RCC 7860 (cell line): ENCODE measurements around the gene CPM.

Experiments used
- DNase-seq: peaks from one replicate; pipeline ENCODE4 v3.0.0-alpha.2; 2015; ENCODE audit warnings: low spot score
- FAIRE-seq: peaks from 2 replicates; lab custom pipeline; 2012; peaks lifted over from hg19 to GRCh38; lab: Jason Lieb, UNC

The CPM gene

DNA sequence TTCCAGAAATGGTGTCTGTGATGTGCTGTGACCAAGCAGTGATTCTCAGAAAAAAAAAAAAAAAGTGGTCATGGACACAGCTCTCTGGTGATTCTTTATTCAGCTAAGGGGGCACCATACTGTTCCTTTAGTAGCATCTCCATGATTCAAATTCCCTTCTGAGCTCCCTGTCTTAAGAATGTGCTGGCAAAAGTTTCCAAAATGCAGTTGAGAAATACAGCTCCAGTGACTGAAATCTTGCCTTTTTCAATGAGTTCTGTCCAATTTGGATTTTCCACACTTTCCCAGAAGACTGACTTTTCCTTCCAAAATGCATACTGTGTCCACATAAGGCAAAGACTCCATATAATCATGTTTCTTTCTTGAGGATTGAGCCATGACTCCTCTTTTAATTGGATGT, 24.3 kb upstream of the CPM start:
- FAIRE-seq (no peak), DNase-seq (no peak)

DNA sequence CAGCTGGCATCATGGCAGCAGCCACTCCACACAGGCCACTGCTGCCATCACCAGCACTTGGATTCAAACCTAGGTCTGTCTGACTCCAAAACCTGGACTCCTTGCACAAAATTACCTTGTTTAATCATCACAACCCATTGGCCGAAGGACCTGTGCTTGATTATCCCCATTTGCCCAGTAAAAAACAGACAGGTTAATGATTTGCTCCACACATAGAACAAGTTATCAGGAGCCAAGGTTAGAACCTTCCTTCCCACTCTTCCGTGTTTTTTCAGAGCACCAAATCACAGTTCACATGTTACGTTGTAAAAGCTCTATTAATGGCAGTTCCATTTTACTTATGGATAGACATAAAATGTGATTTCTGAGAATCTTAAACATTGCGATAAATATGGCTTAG, 23.5 kb upstream of the CPM start:
- FAIRE-seq (no peak), DNase-seq (no peak)

DNA sequence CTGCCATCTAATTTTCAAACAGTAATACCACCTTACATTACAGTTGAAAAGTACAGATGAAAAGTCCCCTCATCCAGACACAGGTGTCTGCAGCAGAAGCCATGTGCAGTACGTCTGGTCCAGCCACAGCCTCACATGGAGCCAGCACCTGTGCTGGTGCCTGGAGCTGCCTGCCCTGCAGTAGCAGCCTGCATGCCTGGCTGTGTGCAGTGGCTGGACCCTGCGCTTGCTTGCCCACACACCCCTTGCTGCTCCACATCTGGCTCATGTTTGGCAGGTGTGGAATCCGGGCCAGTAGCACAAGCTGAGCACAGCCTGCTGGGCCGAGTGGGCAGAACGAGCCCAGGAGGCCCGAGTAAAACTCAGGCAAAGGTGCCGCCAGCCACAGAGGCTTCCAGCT, 21.8 kb upstream of the CPM start:
- DNase-seq = no peak
- FAIRE-seq = no peak

DNA sequence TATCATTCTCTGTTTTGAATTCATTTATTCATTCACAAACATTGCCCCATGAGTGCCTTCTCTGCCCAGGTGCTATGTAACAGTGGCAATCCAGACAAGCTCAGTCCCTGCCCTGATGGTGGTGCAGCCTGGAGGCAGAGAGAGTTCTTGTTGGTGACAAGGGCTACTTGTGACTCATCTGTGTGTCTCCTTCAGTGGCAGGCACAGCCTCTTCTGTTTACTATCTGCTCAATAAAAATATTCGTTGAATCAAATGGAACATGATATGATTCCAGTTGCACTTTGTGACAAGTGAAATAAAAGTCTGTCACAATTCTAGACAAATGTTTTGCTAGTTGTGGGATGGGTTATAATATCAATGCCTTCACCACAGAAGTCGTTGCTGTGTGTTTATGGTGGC, 20.6 kb upstream of the CPM start:
- FAIRE-seq (no peak), DNase-seq (no peak)

DNA sequence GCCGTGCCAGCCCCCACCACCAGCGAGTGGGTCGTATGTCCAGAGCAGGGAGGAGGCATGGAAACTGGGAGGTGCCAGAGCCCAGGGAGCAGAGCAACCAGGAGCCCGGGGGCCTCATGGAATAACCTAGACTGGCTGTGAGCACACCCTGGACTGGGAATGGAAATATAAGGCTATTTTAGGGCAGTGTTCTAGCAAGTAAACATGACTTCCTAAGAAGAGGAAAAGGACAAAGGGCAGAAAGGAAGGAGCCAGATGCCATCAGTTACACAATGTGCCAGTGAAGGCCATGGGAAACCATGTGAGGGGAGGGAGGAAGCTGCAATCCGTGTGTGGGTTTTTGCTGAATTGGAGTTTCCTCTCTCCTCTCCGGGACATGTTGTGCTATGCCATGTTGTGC, 18.7 kb upstream of the CPM start:
- DNase-seq = no peak
- FAIRE-seq = no peak

DNA sequence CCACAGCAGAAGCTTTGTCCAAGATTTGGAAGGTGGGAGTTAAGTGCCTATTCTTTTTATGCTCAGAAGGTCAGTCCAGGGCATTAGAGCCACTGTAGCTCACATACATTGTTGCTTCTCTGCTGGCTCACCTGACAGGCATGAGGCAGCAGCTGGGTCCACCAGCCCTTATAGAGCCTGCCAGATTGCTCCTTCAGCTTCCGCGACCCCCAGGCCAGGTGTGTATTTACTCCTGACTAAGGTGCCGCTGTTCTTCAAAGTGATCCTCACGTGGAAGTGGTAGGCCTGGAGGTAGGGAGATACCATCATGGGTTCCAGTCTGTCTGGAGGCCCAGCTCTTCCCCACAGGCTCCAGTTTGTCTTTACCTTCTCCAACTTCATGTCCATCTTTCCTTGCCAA, 17.5 kb upstream of the CPM start:
- DNase-seq = no peak
- FAIRE-seq = no peak

DNA sequence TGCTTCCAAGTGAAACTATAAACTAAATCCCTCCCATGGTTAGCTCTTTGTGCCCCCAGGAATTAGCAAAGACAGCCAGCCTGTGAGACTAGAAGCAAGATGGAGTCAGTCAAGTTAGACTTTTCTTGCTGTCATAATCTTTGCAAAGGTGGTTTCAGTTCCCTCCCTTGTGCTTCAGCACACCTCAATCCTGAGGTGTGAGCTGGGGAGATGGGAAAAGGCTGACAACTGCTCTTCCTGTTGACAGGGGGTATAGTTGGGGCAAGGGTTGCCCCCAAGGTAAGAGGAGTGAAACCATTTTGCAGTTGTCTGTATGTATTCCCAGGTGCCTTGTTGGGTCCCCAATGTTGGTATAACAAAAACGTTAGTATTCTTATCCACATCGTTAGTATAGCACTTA, 12.3 kb upstream of the CPM start:
- FAIRE-seq (no peak), DNase-seq (no peak)

DNA sequence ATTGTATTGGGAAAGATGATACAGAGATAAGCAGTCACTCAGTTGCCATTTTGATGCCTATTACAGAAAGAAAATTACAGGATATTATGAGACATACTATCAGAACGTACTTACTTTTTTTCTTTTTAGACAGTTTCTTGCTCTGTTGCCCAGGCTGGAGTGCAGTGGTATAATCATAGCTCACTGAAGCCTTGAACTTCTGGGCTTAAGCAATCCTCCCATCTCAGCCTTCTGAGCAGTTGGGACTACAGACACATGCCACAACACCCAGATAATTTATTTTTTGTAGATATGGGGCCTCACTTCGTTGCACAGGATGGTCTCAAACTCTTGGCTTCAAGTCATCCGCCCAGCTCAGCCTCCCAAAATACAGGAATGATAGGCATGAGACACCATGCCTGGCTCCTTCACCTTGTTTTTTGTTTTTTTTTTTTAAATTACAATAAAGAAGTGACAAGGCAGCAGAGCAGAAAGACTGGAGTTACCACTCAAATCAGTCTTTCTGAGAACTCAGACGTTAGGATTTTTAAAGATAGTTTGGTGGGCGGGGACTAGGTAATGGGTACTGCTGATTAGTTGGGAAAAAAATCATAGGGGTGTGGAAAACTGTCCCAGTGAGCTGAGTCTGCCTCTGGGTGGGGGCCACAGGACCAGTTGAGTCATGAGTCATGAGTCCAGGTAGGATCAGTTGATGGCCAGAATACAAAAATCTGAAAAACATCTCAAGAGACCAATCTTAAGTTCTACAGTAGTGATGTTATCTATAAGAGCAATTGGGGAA, 11.5 kb upstream of the CPM start:
- DNase-seq = no peak
- FAIRE-seq = no peak

DNA sequence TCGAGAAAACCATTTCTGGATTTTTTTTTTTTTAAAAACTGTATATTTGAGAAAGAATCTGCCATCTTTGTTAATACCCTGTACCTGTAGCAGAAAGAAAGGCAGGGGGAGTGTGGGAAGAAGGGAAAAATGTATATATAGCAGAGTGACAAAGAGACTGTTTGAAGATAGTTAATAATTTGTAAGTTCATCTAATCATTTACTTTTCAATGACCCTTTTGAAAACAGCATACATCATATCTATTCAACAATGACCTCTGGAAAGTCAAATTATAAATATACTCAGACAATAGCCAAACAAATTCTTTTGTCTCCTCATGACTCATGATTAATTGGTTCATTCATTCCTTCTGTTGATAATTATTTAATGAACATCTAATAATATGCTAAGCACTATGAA, 10.9 kb upstream of the CPM start:
- DNase-seq (peak; percentile 22), FAIRE-seq (peak; percentile 44)

DNA sequence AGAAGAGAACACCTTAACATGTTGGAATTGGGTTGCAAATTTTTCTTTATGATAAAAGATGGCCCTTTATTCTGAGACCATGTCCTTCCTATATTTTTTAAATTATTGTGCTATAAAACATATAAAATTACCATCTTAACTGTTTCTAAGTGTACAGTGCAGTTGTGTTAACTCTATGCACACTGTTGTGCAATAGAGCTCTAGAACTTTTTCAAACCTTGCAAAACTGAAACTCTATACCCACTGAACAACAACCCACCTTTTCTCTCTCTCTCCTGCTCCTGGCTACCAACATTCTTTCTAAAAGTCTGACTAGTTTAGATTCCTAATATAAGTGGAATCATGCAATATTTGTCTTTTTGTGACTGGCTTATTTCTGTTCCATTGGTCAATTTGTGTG, 7.8 kb upstream of the CPM start:
- DNase-seq (no peak), FAIRE-seq (no peak)

DNA sequence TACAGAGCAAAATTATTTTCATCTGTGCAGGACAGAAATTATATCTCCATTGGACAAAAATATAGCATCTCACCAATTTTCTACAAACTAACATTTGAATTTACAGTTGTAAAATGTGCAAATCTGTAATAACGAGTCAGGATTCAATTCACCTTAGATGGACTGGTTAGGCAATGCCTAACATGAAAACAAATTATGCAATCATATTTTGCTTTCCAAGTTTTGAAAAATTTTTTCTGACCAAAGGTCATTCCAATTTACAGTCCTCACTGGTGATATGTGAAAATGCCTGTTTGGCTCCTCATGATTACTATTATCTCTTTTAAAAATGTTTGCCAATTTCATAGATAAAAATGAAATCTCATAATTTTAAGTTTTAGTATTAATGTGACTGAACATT, 6.5 kb upstream of the CPM start:
- DNase-seq = no peak
- no peak for FAIRE-seq

DNA sequence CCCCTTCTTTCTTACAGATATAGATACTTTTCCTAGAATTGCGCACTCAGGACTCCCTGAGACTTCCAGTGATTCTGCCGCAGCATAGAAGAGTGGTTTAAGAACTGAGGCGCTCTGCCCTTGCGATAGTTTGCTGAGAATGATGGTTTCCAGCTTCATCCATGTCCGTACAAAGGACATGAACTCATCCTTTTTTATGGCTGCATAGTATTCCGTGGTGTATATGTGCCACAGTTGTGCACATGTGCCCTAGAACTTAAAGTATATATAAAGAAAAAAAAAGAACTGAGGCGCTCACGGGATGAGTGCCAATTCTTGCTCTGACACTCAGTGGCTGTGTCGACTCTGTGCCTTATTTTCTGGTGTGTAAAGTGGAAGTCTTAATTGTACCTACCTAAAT, 1.4 kb upstream of the CPM start:
- DNase-seq (no peak), FAIRE-seq (no peak)

DNA sequence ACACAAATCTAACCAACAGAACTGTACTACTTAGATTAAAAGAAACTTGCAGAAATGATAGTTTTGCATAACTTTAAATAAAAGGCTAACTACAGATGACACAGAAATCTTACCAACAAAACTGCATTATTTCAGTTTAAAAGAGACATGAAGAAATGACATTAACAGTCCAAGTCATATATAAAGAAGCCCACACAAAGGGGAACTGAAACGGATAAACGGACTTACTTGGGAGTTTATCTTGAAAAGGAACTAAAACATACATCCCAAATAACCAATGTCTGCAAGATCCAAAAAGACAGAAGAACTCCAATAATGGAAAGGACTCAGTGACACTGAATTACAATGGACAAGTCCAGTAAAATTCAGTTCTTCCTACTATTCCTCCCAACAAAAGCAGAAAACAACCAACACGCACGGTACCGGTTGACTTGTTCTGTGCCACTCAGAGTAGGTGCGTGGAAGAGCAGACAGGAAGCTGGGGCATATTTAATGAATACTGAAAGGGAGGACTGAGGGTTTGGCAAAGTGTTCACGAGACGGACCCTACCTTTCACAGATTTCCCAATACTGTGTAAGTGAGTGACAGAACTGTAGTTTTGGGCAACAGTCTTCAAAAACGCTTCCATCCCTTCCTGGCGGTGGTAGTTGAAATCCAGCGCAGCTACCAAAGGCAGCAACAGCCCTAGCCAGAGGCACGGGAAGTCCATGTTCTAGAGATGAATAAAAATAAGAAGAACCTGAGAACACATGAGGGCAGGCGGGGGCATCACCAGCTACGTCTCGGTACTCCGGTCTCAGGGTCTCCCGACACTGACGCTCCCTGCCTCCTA, 627 bp downstream of the CPM start:
- DNase-seq (no peak), FAIRE-seq (no peak)

DNA sequence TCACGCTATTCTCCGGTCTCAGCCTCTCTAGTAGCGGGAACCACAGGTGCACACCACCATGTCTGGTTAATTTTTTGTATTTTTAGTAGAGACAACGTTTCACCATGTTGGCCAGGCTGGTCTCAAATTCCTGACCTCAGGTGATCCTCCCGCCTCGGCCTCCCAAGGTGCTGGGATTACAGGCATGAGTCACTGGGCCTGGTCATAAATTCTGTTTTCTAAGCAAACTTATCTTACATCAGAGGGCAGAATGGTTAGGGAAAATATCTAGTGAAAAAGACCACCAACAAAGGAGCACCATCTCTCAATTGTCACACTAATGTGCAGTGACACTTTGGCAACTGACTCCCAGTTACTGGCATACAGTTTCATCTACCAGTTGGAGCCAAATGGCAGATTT, 2.8 kb downstream of the CPM start:
- DNase-seq (no peak), FAIRE-seq (no peak)

DNA sequence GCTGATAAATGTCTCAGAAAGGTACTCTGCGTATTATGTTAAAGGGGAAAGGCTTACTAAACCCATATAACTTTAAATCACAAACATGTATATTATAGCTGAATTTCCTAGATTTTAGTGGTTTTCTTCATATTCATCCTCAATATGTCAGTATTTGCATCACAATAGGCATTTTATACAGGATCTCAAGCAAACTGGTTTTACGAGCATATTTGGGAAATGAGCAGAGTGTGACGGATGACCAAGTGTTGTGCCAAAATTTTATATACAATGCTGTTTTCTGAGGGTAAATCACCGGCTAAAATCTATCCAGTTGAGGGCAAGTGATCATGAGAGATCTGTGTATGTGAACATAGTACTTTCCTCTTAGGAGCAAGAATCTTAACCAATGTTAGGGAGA, 8.4 kb downstream of the CPM start:
- DNase-seq = no peak
- no peak for FAIRE-seq

DNA sequence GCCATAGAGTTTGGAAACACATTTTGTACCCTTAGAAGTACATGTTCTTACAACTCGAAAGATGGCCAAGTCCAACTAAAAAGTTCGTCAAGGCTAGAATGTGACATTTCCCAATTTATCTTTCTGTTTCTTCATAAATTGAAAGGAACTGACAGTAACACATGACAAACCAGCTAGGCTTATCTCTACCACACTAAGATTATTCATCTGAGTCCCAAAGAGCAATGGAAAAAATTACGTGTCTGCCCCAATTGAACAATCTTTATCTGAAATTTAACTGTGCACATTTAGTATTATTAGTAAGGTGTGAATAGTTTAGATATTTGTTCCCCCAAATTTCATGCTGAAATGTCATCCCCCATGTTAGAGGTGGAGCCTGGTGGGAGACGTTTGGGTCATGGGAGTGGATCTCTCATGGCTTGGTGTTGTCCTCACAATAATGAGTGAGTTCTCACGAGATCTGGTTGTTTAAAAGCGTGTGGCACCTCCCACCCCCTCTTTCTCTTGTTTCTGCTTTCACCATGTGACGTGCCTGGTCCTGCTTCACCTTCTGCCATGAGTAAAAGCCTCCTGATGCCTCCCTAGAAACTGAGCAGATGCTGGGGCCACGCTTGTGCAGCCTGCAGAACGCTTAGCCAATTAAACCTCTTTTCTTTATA, 13.3 kb downstream of the CPM start:
- FAIRE-seq (no peak), DNase-seq (no peak)

DNA sequence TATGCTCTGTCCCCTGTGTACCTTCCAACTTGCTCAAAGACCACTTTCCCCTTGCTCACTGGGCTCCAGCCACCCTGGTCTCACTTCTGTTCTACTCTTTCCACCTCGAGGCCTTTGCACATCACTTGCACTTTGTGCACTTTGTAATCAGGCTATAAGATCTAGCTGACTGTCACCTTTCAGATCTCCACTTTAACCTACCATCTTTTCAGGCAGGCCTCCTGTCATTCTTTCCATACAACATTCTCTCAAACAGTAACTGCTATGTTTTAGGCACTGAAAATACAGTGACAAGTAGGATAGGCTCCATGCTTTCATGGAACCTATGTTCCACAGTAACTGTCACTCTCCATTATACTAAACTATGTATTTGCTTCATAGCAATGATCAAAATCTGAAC, 14.0 kb downstream of the CPM start:
- no peak for DNase-seq
- no peak for FAIRE-seq

DNA sequence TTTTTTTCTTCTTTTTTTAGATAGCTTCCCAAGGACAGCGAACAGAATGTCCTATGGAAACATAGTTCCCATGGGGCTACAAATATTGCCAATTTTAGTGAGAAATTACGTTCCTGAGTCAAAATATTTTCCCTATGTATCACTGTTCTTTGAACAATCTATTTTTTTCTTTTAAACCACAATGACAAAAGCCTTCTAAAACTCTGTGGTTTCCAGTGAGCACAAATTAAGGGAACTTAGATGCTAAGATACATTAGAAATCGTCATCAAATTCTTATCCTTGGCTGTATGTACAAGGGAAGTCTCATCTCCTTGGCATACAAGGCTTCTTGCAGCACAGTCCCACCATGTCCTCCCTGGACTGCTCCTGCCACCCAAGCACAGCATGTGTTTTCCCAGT, 17.9 kb downstream of the CPM start:
- no peak for FAIRE-seq
- peak; percentile 37 for DNase-seq

DNA sequence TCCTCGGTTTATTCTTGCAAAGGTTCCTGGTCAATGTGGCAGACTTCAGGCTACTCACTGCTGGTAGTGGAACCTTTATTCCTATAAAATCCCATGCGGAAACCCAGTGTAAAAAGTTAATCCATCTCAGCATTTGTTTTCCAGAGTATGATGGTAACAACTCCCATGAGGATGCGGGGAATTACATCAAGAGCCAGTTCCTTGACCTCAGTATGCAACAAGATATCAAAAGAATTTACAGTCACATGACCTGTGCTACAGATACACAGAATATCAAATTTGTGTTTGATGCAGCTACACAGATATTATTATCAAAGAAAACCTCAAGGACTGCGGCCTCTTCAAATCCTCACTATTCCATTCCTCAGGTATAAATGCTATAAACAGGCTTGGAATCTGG, 19.3 kb downstream of the CPM start:
- DNase-seq (no peak), FAIRE-seq (no peak)

DNA sequence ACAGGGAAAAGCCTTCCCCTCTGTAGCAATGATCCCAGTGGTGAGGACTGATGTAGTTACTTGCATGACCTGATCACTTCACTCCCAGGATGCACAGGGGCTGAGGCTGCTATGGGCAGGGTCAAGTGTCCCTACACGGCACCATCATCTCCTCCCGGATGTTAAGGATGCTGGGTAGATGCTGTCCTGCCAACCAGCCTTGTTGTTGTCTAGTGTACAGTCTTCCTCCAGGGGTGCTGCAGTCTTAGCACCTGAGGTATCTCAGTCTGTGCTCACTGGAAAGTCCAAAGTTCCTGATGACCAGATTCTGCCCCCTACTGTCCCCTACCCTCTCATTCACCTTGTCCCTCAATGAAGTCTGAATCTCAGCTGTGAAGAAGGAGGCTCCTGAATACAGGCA, 20.1 kb downstream of the CPM start:
- FAIRE-seq = no peak
- no peak for DNase-seq

DNA sequence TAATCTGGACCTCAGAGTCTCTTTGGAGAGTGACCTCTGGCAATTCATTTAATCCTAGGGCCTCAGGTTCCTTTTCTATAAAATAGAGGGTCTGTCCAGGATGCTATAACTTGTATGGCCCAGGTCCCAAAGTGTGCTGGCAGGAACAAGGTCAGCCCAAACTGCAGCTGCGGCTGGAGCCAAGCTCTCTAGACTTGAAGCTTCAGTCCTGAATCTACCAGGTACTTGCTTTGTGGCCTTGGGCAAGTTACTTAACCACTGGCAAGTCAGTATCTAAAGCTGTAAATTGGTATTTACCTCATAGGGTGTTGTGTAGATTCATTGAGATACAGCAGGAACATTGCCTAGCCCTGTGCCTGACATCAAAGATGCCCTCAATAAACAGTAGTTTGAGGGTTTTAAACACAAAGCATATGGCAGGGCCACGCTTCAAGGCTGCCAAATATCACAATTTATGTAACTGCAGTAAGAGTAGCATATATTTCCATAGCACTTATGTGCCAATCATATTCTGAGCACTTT, 21.7 kb downstream of the CPM start:
- DNase-seq = no peak
- FAIRE-seq = no peak

DNA sequence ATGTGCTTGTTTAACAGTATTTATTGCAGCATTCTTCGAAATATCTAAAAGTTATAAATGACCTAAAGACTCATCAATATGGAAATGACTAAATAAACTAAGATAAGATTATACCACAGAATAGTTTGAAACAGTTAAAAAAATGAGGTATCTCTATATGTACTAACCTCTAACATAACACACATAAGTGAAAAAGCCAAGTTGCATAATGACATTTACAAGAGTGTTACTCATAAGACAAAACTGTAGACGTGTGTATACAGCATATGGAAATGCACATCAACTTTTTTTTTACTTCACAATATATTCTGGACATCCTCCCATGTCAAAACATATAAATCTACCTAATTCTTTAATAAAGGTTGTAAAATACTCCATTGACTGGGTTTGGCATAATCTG, 22.8 kb downstream of the CPM start:
- DNase-seq = no peak
- no peak for FAIRE-seq
